A673 (cell line): ENCODE measurements around the gene INKA1.

Experiments used
- CTCF ChIP-seq: fragments of 300-800, 200-600 bp; sonication (generic); conservative IDR thresholded peaks from 2 replicates; pipeline ENCODE4 v1.5.1; 2017; ENCODE audit warnings: low read depth, mild to moderate bottlenecking, antibody characterized with exemption, low read length, moderate library complexity, mixed read lengths
- EZH2 ChIP-seq: fragments of 200-600 bp; sonication (generic); IDR thresholded peaks from 2 replicates; pipeline ENCODE4 v1.6.1; 2017; ENCODE audit warnings: borderline replicate concordance, low read depth, mild to moderate bottlenecking, mixed read lengths, antibody characterized with exemption, low read length; ENCODE audit not compliant: poor library complexity, severe bottlenecking

DNA sequence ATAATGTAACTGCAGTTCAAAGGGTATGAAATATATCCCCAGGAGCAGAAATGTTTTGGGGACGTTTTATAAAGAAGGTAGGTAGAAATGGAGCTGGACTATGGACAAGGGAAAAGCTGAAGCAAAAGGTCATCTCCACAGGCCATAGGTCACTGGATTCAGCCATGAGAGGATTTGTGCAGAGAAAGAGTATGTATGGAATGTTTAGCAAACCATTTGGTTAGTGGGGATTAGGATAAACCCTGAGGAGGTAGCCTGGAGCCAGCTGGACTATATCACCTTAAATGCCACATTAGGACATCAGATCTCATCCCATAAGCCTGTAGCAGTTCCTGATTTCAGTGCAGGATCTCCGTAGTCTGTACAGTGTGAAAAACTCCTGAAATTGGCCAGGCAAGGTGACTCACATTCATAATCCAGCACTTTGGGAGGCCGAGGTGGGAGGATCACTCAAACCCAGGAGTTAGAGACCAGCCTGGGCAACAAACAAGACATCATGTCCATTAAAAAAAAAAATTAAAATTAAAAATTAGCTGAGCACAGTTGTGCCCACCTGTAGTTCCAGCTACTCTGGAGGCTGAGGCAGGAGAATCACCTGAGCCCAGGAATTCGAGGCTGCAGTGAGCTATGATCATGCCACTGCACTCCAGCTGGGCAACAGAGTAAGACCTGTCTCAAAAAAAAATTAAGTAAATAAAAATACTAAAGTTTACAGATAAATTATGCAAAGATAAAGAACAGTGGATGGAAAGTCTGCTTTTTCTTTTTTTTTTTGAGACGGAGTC lies 21.5 kb upstream of the INKA1 start:
- TF ChIP-seq CTCF (no peak), EZH2 (no peak)
